Ishikawa (cell line): Measurements from ENCODE around the gene TNNI3.

Experiments used
- EP300 ChIP-seq: IDR thresholded peaks from 2 replicates; pipeline ENCODE4 v1.6.1; 2012; ENCODE audit warnings: borderline replicate concordance
- RAD21 ChIP-seq: IDR thresholded peaks from 2 replicates; pipeline ENCODE4 v1.6.1; 2012; ENCODE audit warnings: low read depth
- TAF1 ChIP-seq: IDR thresholded peaks from 2 replicates; pipeline ENCODE4 v1.6.1; 2012; ENCODE audit warnings: low read depth, mild to moderate bottlenecking

GRCh38 chr19:55176076-55176475 lies 18.5 kb upstream of the TNNI3 start:
- TF ChIP-seq TAF1: no peak
- TF ChIP-seq RAD21: no peak
- TF ChIP-seq EP300: no peak
